HCT116 (cell line): ENCODE measurements around the gene ZFTA. TPM values are rescaled to one million over a fixed set of nuclear protein-coding genes. Genes with fewer than 3 reads are reported as not detected.

ENCODE experiments used
- ATAC-seq: fragments of 200-7000 bp; cut with Tn5 transposase; 2 replicates; pipeline ENCODE4 v1.9.1; 2020; ENCODE audit warnings: mild to moderate bottlenecking, moderate library complexity
- BruUV-seq: library from RNA; stranded (reverse); fragments of 400-500 nt; replicated peaks from 2 replicates; lab custom pipeline; 2021; lab: Mats Ljungman, UMichigan
- CTCF ChIA-PET: fragments of 300-600 bp; sonication (Branson Sonifier 250); formaldehyde crosslinking; loops from one replicate; lab custom pipeline; 2021; ENCODE audit warnings: antibody characterized with exemption; lab: Charles Lee
- POLR2A ChIA-PET: fragments of 300-600, 350-600 bp; sonication (Branson Sonifier 250); formaldehyde crosslinking; loops from one replicate; lab custom pipeline; 2021; ENCODE audit warnings: antibody characterized with exemption; lab: Charles Lee
- RAD21 ChIA-PET, 2 experiments: fragments of 300-600 bp; sonication (Branson Sonifier 250); formaldehyde crosslinking; loops; one replicate each; lab custom pipeline; 2023; ENCODE audit warnings: low total read pairs in 2 of 2; ENCODE audit not compliant: uncharacterized antibody in 2 of 2, unreplicated experiment in 2 of 2, low non-redundant PET in 1 of 2; lab: Charles Lee
- DNase-seq: peaks from one replicate; pipeline ENCODE4 v3.0.0-alpha.2; 2010; ENCODE audit warnings: low read depth, low spot score
- H2AFZ ChIP-seq: fragments of 200-600 bp; shearing (Covaris generic), sonication (generic); 2 replicates; pipeline ENCODE4 v1.6.1; 2017; ENCODE audit warnings: low read depth, mixed run types, mixed read lengths, antibody characterized with exemption, low read length; ENCODE audit not compliant: poor library complexity, severe bottlenecking
- H3K27ac ChIP-seq: 2 replicates; pipeline ENCODE4 v1.5.1; 2012; ENCODE audit warnings: low read depth, low read length
- H3K27me3 ChIP-seq: fragments of 200-600 bp; sonication (generic); 2 replicates; pipeline ENCODE4 v1.6.1; 2016; ENCODE audit warnings: mixed run types, low read length, mixed read lengths; ENCODE audit not compliant: insufficient read depth
- H3K36me3 ChIP-seq, 2 experiments: fragments of 200-500 bp in 1 of 2; fragments of 200-600 bp in 1 of 2; sonication (Bioruptor generic) in 1 of 2; sonication (generic) in 1 of 2; 2 replicates each; pipeline versions ENCODE4 v1.5.1 to v1.6.1; 2014 to 2016; ENCODE audit warnings: low read length in 2 of 2, inconsistent platforms in 1 of 2, mixed read lengths in 1 of 2, mixed run types in 1 of 2; ENCODE audit not compliant: insufficient read depth in 2 of 2, control insufficient read depth in 1 of 2
- H3K4me1 ChIP-seq, 2 experiments: fragments of 200-600 bp in 1 of 2; sonication (generic) in 1 of 2; 2 replicates each; pipeline versions ENCODE4 v1.5.1 to v1.6.1; 2012 to 2017; ENCODE audit warnings: low read length in 2 of 2, inconsistent platforms in 1 of 2, mild to moderate bottlenecking in 1 of 2, mixed read lengths in 1 of 2, mixed run types in 1 of 2, moderate library complexity in 1 of 2; ENCODE audit not compliant: insufficient read depth in 2 of 2, control insufficient read depth in 1 of 2
- H3K4me2 ChIP-seq: fragments of 200-600 bp; sonication (generic); 2 replicates; pipeline ENCODE4 v1.6.1; 2017; ENCODE audit warnings: mixed run types, low read length, mixed read lengths
- H3K4me3 ChIP-seq, 2 experiments: fragments of 200-600 bp in 1 of 2; sonication (generic) in 1 of 2; replicated peaks in 1 of 2; 2 replicates each; pipeline ENCODE4 v1.5.1; 2011 to 2016; ENCODE audit warnings: low read length in 2 of 2, control low read depth in 1 of 2, low read depth in 1 of 2, mild to moderate bottlenecking in 1 of 2, mixed read lengths in 1 of 2, mixed run types in 1 of 2
- H3K79me2 ChIP-seq: fragments of 200-600 bp; sonication (generic); 2 replicates; pipeline ENCODE4 v1.6.1; 2017; ENCODE audit warnings: mild to moderate bottlenecking, mixed run types, low read length, moderate library complexity, mixed read lengths; ENCODE audit not compliant: insufficient read depth
- H3K9ac ChIP-seq: fragments of 200-600 bp; sonication (generic); 2 replicates; pipeline ENCODE4 v1.6.1; 2016; ENCODE audit warnings: low read length, mixed read lengths
- H3K9me2 ChIP-seq: fragments of 200-600 bp; sonication (generic), shearing (Covaris generic); 2 replicates; pipeline ENCODE4 v1.6.1; 2017; ENCODE audit warnings: mixed run types, mild to moderate bottlenecking, moderate library complexity; ENCODE audit not compliant: insufficient read depth
- H3K9me3 ChIP-seq, 2 experiments: fragments of 200-500 bp in 1 of 2; fragments of 200-600 bp in 1 of 2; sonication (Bioruptor generic) in 1 of 2; sonication (generic) in 1 of 2; 2 replicates each; pipeline ENCODE4 v1.6.1; 2014 to 2017; ENCODE audit warnings: low read length in 2 of 2, mixed read lengths in 2 of 2, inconsistent platforms in 1 of 2, low read depth in 1 of 2, mild to moderate bottlenecking in 1 of 2, mixed run types in 1 of 2, moderate library complexity in 1 of 2; ENCODE audit not compliant: control insufficient read depth in 1 of 2, insufficient read depth in 1 of 2
- H4K20me1 ChIP-seq: fragments of 200-600 bp; sonication (generic), shearing (Covaris generic); 2 replicates; pipeline ENCODE4 v1.6.1; 2017; ENCODE audit warnings: mixed run types, mild to moderate bottlenecking, moderate library complexity; ENCODE audit not compliant: insufficient read depth
- CBX3 ChIP-seq: IDR thresholded peaks from 2 replicates; pipeline ENCODE4 v1.6.1; 2012; ENCODE audit warnings: low read depth
- CTCF ChIP-seq, 3 experiments: fragments of 200-600 bp in 1 of 3; sonication (generic) in 1 of 3; IDR thresholded peaks in 2 of 3; conservative IDR thresholded peaks in 1 of 3; 2 replicates each; pipeline ENCODE4 v1.5.1; 2012 to 2017; ENCODE audit warnings: low read depth in 2 of 3, low read length in 2 of 3, antibody characterized with exemption in 1 of 3, borderline replicate concordance in 1 of 3, control low read depth in 1 of 3, mild to moderate bottlenecking in 1 of 3, mixed read lengths in 1 of 3, mixed run types in 1 of 3, moderate library complexity in 1 of 3; ENCODE audit not compliant: insufficient read depth in 1 of 3
- EGR1 ChIP-seq: IDR thresholded peaks from 2 replicates; pipeline ENCODE4 v1.6.1; 2012; ENCODE audit warnings: low read depth
- ELF1 ChIP-seq: IDR thresholded peaks from 2 replicates; pipeline ENCODE4 v1.6.1; 2012; ENCODE audit warnings: low read depth, borderline replicate concordance
- EZH2phosphoT487 ChIP-seq: fragments of 200-600 bp; IDR thresholded peaks from 2 replicates; pipeline ENCODE4 v1.6.1; 2018; ENCODE audit warnings: antibody characterized with exemption, borderline replicate concordance
- FOSL1 ChIP-seq: IDR thresholded peaks from 2 replicates; pipeline ENCODE4 v1.6.1; 2012; ENCODE audit warnings: low read depth
- JUND ChIP-seq: IDR thresholded peaks from 2 replicates; pipeline ENCODE4 v1.6.1; 2012
- MAX ChIP-seq: IDR thresholded peaks from 2 replicates; pipeline ENCODE4 v1.6.1; 2012
- POLR2AphosphoS5 ChIP-seq: IDR thresholded peaks from 2 replicates; pipeline ENCODE4 v1.6.1; 2011; ENCODE audit warnings: mild to moderate bottlenecking, low read depth, low read length, moderate library complexity
- RAD21 ChIP-seq: IDR thresholded peaks from 2 replicates; pipeline ENCODE4 v1.6.1; 2012; ENCODE audit warnings: low read depth, mild to moderate bottlenecking
- SP1 ChIP-seq: IDR thresholded peaks from 2 replicates; pipeline ENCODE4 v1.6.1; 2012; ENCODE audit warnings: low read depth
- SRF ChIP-seq: IDR thresholded peaks from 2 replicates; pipeline ENCODE4 v1.6.1; 2012; ENCODE audit warnings: low read depth
- TCF7L2 ChIP-seq: IDR thresholded peaks from 2 replicates; pipeline ENCODE4 v1.7.0; 2011; ENCODE audit warnings: borderline replicate concordance, inconsistent platforms; ENCODE audit not compliant: insufficient read depth, insufficient read length; ENCODE audit errors: extremely low read depth
- YY1 ChIP-seq: IDR thresholded peaks from 2 replicates; pipeline ENCODE4 v1.6.1; 2011; ENCODE audit warnings: low read length, low read depth, moderate library complexity, mild to moderate bottlenecking; ENCODE audit not compliant: insufficient replicate concordance; ENCODE audit errors: extremely low read depth
- ZBTB33 ChIP-seq: IDR thresholded peaks from 2 replicates; pipeline ENCODE4 v1.6.1; 2011; ENCODE audit warnings: mild to moderate bottlenecking, low read length, moderate library complexity; ENCODE audit not compliant: insufficient replicate concordance; ENCODE audit errors: extremely low read depth
- intact Hi-C: fragments of 100-400 bp; cut with micrococcal nuclease; formaldehyde crosslinking; loops from 2 replicates; pipeline ENCODE4 v1.10.0; 2022
- total RNA-seq: library from RNA; stranded (reverse); gene quantifications from one replicate; pipeline ENCODE4 v1.2.1, GENCODE V29; 2021; ENCODE audit not compliant: unreplicated experiment
- TF ChIP-seq, protein P1 (sequence below): IDR thresholded peaks from 2 replicates; pipeline ENCODE4 v1.6.1; 2012; ENCODE audit warnings: low read depth
- TF ChIP-seq, protein P2 (sequence below): IDR thresholded peaks from 2 replicates; pipeline ENCODE4 v1.6.1; 2012

The ZFTA gene
- total RNA-seq, 1 experiment from 2014 or later, result 14.7 TPM

GRCh38 chr11:63802637-63803414 lies 34.3 kb upstream of the ZFTA start:
- ChIA-PET CTCF (interaction anchor here (1.0 to 2.3 kb wide), 3 partner anchors 9 to 515 kb away, joined by 3 to 6 read pairs (median 3); partner anchors contain the start of genes PRDX5 and ZFTA), POLR2A (interaction anchor here (0.6 to 1.2 kb wide), 9 partner anchors 8 to 442 kb away, joined by 3 to 5 read pairs (median 3); partner anchors contain the start of gene RCOR2), RAD21 (interaction anchor here in 1 of 2 experiments (0.8 kb wide), 1 partner anchor 31 kb away, joined by 4 read pairs; no protein-coding TSS in a partner anchor)
- Histone ChIP-seq H3K27me3 (no peaks in the 10 kb centered on the region), H3K4me3 (peak overlapping the region in 1 of 2 experiments; percentile 18; a peak in 2 of 4 replicates), H3K9ac (peak overlapping the region; percentile 32), H3K27ac (peak overlapping the region; percentile 36), H2AFZ (peak overlapping the region; percentile 59), H3K9me3 (no peaks in the 10 kb centered on the region), H3K4me2 (peak overlapping the region; percentile 62), H3K4me1 (peaks cover 12 to 33% of the 10 kb centered on the region in 2 experiments; a peak in 3 of 4 replicates), H3K36me3 (no peaks in the 10 kb centered on the region), H3K79me2 (no peaks in the 10 kb centered on the region), H3K9me2 (no peaks in the 10 kb centered on the region), H4K20me1 (no peaks in the 10 kb centered on the region)
- peak; percentile 90 for ATAC-seq
- BruUV-seq, result no TSS peak
- intact Hi-C loops, result no loop called here
- DNase-seq, result peak; percentile 72
- TF ChIP-seq JUND (peak; percentile 51), YY1 (no peak), CTCF (IDR thresholded peaks at IDR 0.05 in 2 of 3, conservative IDR thresholded peaks at IDR 0.05 in 1 of 3; ENCODE audit: borderline replicate concordance in 1 of 3, insufficient read depth in 1 of 3, low read depth in 2 of 3, low read length in 2 of 3) (no peak), TCF7L2 (no peak), POLR2AphosphoS5 (peak; percentile 33), SP1 (peak; percentile 56), ELF1 (no peak), EGR1 (no peak), ZBTB33 (no peak), EZH2phosphoT487 (no peak), MAX (peak; percentile 86), FOSL1 (peak; percentile 70), RAD21 (no peak), SRF (no peak), CBX3 (peak; percentile 63; the same call in 1 of the 2 replicates)
- TF ChIP-seq, protein P1, sequence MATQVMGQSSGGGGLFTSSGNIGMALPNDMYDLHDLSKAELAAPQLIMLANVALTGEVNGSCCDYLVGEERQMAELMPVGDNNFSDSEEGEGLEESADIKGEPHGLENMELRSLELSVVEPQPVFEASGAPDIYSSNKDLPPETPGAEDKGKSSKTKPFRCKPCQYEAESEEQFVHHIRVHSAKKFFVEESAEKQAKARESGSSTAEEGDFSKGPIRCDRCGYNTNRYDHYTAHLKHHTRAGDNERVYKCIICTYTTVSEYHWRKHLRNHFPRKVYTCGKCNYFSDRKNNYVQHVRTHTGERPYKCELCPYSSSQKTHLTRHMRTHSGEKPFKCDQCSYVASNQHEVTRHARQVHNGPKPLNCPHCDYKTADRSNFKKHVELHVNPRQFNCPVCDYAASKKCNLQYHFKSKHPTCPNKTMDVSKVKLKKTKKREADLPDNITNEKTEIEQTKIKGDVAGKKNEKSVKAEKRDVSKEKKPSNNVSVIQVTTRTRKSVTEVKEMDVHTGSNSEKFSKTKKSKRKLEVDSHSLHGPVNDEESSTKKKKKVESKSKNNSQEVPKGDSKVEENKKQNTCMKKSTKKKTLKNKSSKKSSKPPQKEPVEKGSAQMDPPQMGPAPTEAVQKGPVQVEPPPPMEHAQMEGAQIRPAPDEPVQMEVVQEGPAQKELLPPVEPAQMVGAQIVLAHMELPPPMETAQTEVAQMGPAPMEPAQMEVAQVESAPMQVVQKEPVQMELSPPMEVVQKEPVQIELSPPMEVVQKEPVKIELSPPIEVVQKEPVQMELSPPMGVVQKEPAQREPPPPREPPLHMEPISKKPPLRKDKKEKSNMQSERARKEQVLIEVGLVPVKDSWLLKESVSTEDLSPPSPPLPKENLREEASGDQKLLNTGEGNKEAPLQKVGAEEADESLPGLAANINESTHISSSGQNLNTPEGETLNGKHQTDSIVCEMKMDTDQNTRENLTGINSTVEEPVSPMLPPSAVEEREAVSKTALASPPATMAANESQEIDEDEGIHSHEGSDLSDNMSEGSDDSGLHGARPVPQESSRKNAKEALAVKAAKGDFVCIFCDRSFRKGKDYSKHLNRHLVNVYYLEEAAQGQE, result no peak
- TF ChIP-seq, protein P2, sequence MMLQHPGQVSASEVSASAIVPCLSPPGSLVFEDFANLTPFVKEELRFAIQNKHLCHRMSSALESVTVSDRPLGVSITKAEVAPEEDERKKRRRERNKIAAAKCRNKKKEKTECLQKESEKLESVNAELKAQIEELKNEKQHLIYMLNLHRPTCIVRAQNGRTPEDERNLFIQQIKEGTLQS, result no peak
